Thyroid gland (tissue), 4 donors: Measurements from ENCODE around the gene ABCA9.

Experiments
- POLR2A ChIP-seq, 2 donors: fragments of 450-650 bp; IDR thresholded peaks; one replicate each; pipeline ENCODE4 v1.6.1; 2017; ENCODE audit warnings: antibody characterized with exemption in 2 of 2, mild to moderate bottlenecking in 2 of 2, moderate library complexity in 1 of 2
- TF ChIP-seq, protein P1 (sequence below), 6 experiments: fragments of 200-600 bp in 3 of 6; fragments of 450-650 bp in 3 of 6; sonication (generic) in 3 of 6; IDR thresholded peaks; one replicate each; pipeline ENCODE4 v1.5.1; 2016 to 2019; ENCODE audit warnings: antibody characterized with exemption in 6 of 6, mild to moderate bottlenecking in 2 of 6, inconsistent platforms in 1 of 6, moderate library complexity in 1 of 6

DNA sequence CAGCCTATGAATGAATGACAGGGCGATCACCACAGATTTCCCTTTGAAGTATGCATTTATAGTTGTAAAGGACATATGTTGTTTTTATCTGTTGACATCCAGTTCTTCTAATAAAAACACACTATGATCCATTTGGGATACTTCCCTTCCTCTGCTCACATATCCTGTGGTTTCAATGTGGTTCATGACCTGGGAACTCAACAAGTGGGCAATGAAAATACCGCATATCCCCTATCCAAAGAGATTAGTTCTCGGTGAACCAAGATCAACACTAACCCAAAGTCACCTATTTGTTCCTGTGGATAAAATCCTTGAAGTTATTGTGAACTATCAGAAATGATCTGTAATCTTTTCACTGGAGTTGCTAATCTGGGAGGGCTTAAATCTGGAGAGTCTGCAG is 121.5 kb downstream of the ABCA9 start:
- TF ChIP-seq POLR2A (IDR thresholded peaks at IDR 0.05): no peak
- TF ChIP-seq, protein P1, sequence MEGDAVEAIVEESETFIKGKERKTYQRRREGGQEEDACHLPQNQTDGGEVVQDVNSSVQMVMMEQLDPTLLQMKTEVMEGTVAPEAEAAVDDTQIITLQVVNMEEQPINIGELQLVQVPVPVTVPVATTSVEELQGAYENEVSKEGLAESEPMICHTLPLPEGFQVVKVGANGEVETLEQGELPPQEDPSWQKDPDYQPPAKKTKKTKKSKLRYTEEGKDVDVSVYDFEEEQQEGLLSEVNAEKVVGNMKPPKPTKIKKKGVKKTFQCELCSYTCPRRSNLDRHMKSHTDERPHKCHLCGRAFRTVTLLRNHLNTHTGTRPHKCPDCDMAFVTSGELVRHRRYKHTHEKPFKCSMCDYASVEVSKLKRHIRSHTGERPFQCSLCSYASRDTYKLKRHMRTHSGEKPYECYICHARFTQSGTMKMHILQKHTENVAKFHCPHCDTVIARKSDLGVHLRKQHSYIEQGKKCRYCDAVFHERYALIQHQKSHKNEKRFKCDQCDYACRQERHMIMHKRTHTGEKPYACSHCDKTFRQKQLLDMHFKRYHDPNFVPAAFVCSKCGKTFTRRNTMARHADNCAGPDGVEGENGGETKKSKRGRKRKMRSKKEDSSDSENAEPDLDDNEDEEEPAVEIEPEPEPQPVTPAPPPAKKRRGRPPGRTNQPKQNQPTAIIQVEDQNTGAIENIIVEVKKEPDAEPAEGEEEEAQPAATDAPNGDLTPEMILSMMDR (IDR thresholded peaks at IDR 0.05): no peak
